Natural killer cell (primary cell): ENCODE measurements around the gene INTS3. TPM values are rescaled to one million over a fixed set of nuclear protein-coding genes. Genes with fewer than 3 reads are reported as not detected.

ENCODE experiments used
- ATAC-seq, 3 donors: fragments of 150-1000 bp in 2 of 3; fragments of 200-7000 bp in 1 of 3; cut with Tn5 transposase; 1 replicate in 1 of 3; 2 replicates in 2 of 3; pipeline ENCODE4 v1.10.0; 2021; ENCODE audit warnings: mild to moderate bottlenecking in 2 of 3, moderate library complexity in 2 of 3
- DNase-seq, 2 donors: peaks; one replicate each; pipeline versions ENCODE4 v3.0.0 to v3.0.0-alpha.2; 2013 to 2021; ENCODE audit warnings: mixed read lengths in 1 of 2
- H3K27ac ChIP-seq: one replicate; pipeline ENCODE4 v1.5.1; 2013; ENCODE audit warnings: mild to moderate bottlenecking, low read length
- H3K27me3 ChIP-seq: one replicate; pipeline ENCODE4 v1.6.1; 2013; ENCODE audit warnings: low read length; ENCODE audit not compliant: control insufficient read depth, insufficient read depth
- H3K36me3 ChIP-seq: one replicate; pipeline ENCODE4 v1.6.1; 2013; ENCODE audit warnings: low read length; ENCODE audit not compliant: control insufficient read depth, insufficient read depth
- H3K4me1 ChIP-seq: one replicate; pipeline ENCODE4 v1.6.1; 2013; ENCODE audit warnings: low read length; ENCODE audit not compliant: control insufficient read depth, insufficient read depth
- H3K4me3 ChIP-seq: one replicate; pipeline ENCODE4 v1.5.1; 2013; ENCODE audit warnings: low read length
- H3K9me3 ChIP-seq: one replicate; pipeline ENCODE4 v1.6.1; 2013; ENCODE audit warnings: low read length; ENCODE audit not compliant: control insufficient read depth, insufficient read depth
- H3K27ac Mint-ChIP-seq, 2 donors: one replicate each; pipeline ENCODE4 v1.8.0; 2022; ENCODE audit warnings: mild to moderate bottlenecking in 2 of 2, mixed read lengths in 2 of 2, moderate library complexity in 1 of 2
- H3K27me3 Mint-ChIP-seq, 2 donors: one replicate each; pipeline ENCODE4 v1.8.0; 2022; ENCODE audit warnings: low read depth in 2 of 2, mixed read lengths in 2 of 2
- H3K36me3 Mint-ChIP-seq: one replicate; pipeline ENCODE4 v1.8.0; 2022; ENCODE audit warnings: mixed read lengths
- H3K4me1 Mint-ChIP-seq, 2 donors: one replicate each; pipeline ENCODE4 v1.8.0; 2022; ENCODE audit warnings: mixed read lengths in 2 of 2
- H3K4me3 Mint-ChIP-seq: one replicate; pipeline ENCODE4 v1.8.0; 2022; ENCODE audit warnings: mild to moderate bottlenecking, moderate library complexity, mixed read lengths
- H3K9me3 Mint-ChIP-seq, 2 donors: one replicate each; pipeline ENCODE4 v1.8.0; 2022; ENCODE audit warnings: mixed read lengths in 2 of 2
- CTCF ChIP-seq: fragments of 200-600 bp; IDR thresholded peaks from one replicate; pipeline ENCODE4 v1.8.0; 2022; ENCODE audit warnings: antibody characterized with exemption
- WGBS: methylation state at CpG from one replicate; pipeline ENCODE4 v1.1.7; 2013; ENCODE audit warnings: missing lambda C conversion rate; ENCODE audit not compliant: insufficient coverage; 5-methylcytosine and 5-hydroxymethylcytosine counted together
- intact Hi-C: fragments of 100-400 bp; cut with micrococcal nuclease; formaldehyde crosslinking; loops from one replicate; pipeline ENCODE4 v1.14.2; 2022
- total RNA-seq, 4 donors: library from RNA; stranded (reverse); fragments of 120-200 nt in 1 of 4; gene quantifications; one replicate each; pipeline versions ENCODE4 v1.2.3 to v1.2.4, GENCODE V29; 2013 to 2022

INTS3 gene
- total RNA-seq, 3 donors from 2014 or later (not counting 1 experiment from before 2014, with no cell fraction given), result 44.3 to 55.3 (median 44.5) TPM

DNA sequence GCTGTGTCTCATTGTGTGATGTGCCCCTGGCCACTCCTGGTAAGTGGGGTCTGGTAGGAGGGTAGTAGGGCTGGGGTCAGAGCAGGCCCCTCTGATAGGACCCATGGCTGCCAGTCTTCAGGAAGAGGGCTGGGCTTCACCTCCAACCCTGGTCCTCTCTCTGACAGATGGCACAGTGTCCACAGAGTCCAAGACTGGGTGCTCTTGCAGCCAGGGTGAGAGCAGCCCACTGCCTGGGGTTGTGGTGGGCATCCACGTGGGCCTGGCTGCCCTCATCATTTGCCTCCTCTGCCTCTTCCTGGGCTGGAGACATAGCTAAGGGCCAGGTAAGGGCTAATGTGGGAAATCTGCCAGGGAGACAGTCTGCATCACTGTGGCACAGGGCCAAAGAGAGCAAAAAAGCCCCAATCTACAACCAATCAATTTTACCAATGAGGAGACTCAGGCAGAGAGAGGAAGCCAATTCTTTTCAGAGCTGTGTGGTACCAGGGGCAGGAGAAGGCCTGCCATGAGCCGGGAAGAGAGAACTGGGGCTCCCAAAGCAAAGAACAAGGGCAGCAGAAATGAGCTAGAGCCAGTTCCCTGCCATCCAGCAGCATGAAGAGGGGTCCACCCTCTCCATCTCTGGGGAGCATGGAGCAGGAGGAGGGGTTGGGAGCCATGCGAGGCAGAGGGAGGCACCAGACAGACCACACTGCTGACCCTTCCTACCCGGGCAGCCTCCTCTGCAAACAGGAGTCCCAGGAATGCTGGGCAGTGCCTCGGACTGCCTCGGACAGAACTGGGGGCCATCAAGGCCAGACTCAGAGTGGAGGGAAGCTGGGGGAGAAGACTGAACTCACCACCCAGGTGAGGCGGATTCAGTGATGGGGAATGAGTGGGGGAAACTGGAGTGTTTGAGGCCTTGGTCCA lies 74.2 kb downstream of the INTS3 start:
- Mint-ChIP-seq H3K9me3 (no peaks in the 10 kb centered on the region), H3K36me3 (no peaks in the 10 kb centered on the region), H3K4me3 (no peak overlapping the region), H3K4me1 (peaks cover 27 to 42% of the 10 kb centered on the region in 2 donors), H3K27me3 (no peaks in the 10 kb centered on the region), H3K27ac (peak overlapping the region; percentile 29 to 97)
- H3K27ac ChIP-seq, result no peak overlapping the region
- DNase-seq (no peak), ATAC-seq (no peak)
- no peak overlapping the region for H3K4me3 ChIP-seq
- no peaks in the 10 kb centered on the region for H3K9me3 ChIP-seq
- intact Hi-C loops, result no loop called here
- 91% methylated on average over 7 of the region's 7 CpGs for WGBS
- no peaks in the 10 kb centered on the region for H3K27me3 ChIP-seq
- peaks cover 44% of the 10 kb centered on the region for H3K4me1 ChIP-seq
- H3K36me3 ChIP-seq, result peaks cover 3% of the 10 kb centered on the region
- TF ChIP-seq CTCF, result no peak

GRCh38 chr1:153803470-153804056 lies 75.7 kb downstream of the INTS3 start:
- Mint-ChIP-seq H3K4me3 (peak overlapping the region; percentile 25), H3K36me3 (no peaks in the 10 kb centered on the region), H3K9me3 (no peaks in the 10 kb centered on the region), H3K27me3 (no peaks in the 10 kb centered on the region), H3K4me1 (peaks cover 23 to 37% of the 10 kb centered on the region in 2 donors), H3K27ac (peak overlapping the region; percentile 89 to 97)
- peaks cover 39% of the 10 kb centered on the region for H3K4me1 ChIP-seq
- H3K27me3 ChIP-seq, result no peaks in the 10 kb centered on the region
- DNase-seq (no peak), ATAC-seq (no peak)
- no peak for TF ChIP-seq CTCF
- no peaks in the 10 kb centered on the region for H3K9me3 ChIP-seq
- intact Hi-C loops, result no loop called here
- no peak overlapping the region for H3K4me3 ChIP-seq
- H3K36me3 ChIP-seq, result peaks cover 10% of the 10 kb centered on the region
- H3K27ac ChIP-seq, result peak overlapping the region; percentile 39
- 72% methylated on average over 3 of the region's 3 CpGs for WGBS

GRCh38 chr1:153804112-153804511 lies 76.3 kb downstream of the INTS3 start:
- WGBS, result 90% methylated on average over 2 of the region's 2 CpGs
- DNase-seq (no peak), ATAC-seq (no peak)
- Mint-ChIP-seq H3K4me1 (peaks cover 23 to 37% of the 10 kb centered on the region in 2 donors), H3K4me3 (no peak overlapping the region), H3K36me3 (no peaks in the 10 kb centered on the region), H3K27me3 (no peaks in the 10 kb centered on the region), H3K27ac (peak overlapping the region; percentile 89 to 97), H3K9me3 (no peaks in the 10 kb centered on the region)
- intact Hi-C loops, result no loop called here
- Histone ChIP-seq H3K4me3 (no peak overlapping the region), H3K27ac (peak overlapping the region; percentile 93), H3K27me3 (no peaks in the 10 kb centered on the region), H3K9me3 (no peaks in the 10 kb centered on the region), H3K4me1 (peaks cover 39% of the 10 kb centered on the region), H3K36me3 (peaks cover 14% of the 10 kb centered on the region)
- no peak for TF ChIP-seq CTCF
